Measurements from ENCODE around the gene NNT. TPM values are rescaled to one million over a fixed set of nuclear protein-coding genes. Genes with fewer than 3 reads are reported as not detected.

Gene NNT
- total and polyA plus RNA-seq, 4 donors, result 13.9 to 69.4 (median 37.0) TPM

- intact Hi-C loops (cut with DNase I), result loop anchor here (5.0 to 10.0 kb wide), 3 partner anchors 51 to 703 kb away; no protein-coding TSS in a partner anchor
- ATAC-seq (ENCODE audit: low FRiP score) (peak; percentile 86), DNase-seq (no peak)
- Histone ChIP-seq H3K27ac (ENCODE audit: low read depth in 1 of 2, low read length in 2 of 2) (no peak overlapping the region), H3K9me3 (ENCODE audit: control insufficient read depth, low read length) (no peaks in the 10 kb centered on the region), H3K36me3 (ENCODE audit: control insufficient read depth in 1 of 2, insufficient read depth in 2 of 2, low read length in 1 of 2) (no peaks in the 10 kb centered on the region), H3K27me3 (ENCODE audit: control insufficient read depth in 1 of 2, insufficient read depth in 2 of 2, low read length in 1 of 2) (no peaks in the 10 kb centered on the region), H3K4me1 (ENCODE audit: control insufficient read depth in 1 of 2, insufficient read depth in 2 of 2, low read length in 2 of 2) (peaks cover 4 to 6% of the 10 kb centered on the region in 2 donors), H3K4me3 (ENCODE audit: low read length in 2 of 2) (no peak overlapping the region)
- WGBS, 2 donors, result 41 to 42% methylated on average over 5 of the region's 5 CpGs
These were observed 28.4 kb downstream of the NNT start for GRCh38 chr5:43631182-43631910.

GRCh38 chr5:43634621-43635020, 31.6 kb downstream of the NNT start:
- Histone ChIP-seq H3K27ac (ENCODE audit: low read depth in 1 of 2, low read length in 2 of 2) (peak overlapping the region in 1 of 2 donors; percentile 76), H3K36me3 (ENCODE audit: control insufficient read depth in 1 of 2, insufficient read depth in 2 of 2, low read length in 1 of 2) (no peaks in the 10 kb centered on the region), H3K27me3 (ENCODE audit: control insufficient read depth in 1 of 2, insufficient read depth in 2 of 2, low read length in 1 of 2) (no peaks in the 10 kb centered on the region), H3K4me1 (ENCODE audit: control insufficient read depth in 1 of 2, insufficient read depth in 2 of 2, low read length in 2 of 2) (peaks cover 7 to 8% of the 10 kb centered on the region in 2 donors), H3K4me3 (ENCODE audit: low read length in 2 of 2) (no peak overlapping the region), H3K9me3 (ENCODE audit: control insufficient read depth, low read length) (no peaks in the 10 kb centered on the region)
- intact Hi-C loops (cut with DNase I), result loop anchor here (5.0 to 10.0 kb wide), 3 partner anchors 48 to 700 kb away; no protein-coding TSS in a partner anchor
- ATAC-seq (ENCODE audit: low FRiP score), result no peak
- no peak for DNase-seq
- 51 to 60% methylated on average over 2 of the region's 2 CpGs for WGBS, 2 donors

GRCh38 chr5:43635374-43635773, 32.4 kb downstream of the NNT start:
- intact Hi-C loops (cut with DNase I), result loop anchor here (10.0 kb wide), 2 partner anchors 49 to 699 kb away; no protein-coding TSS in a partner anchor
- peak overlapping the region; percentile 76 to 78 for H3K27ac ChIP-seq (ENCODE audit: low read depth in 1 of 2, low read length in 2 of 2)
- no peaks in the 10 kb centered on the region for H3K27me3 ChIP-seq (ENCODE audit: control insufficient read depth in 1 of 2, insufficient read depth in 2 of 2, low read length in 1 of 2)
- no peaks in the 10 kb centered on the region for H3K36me3 ChIP-seq (ENCODE audit: control insufficient read depth in 1 of 2, insufficient read depth in 2 of 2, low read length in 1 of 2)
- H3K4me3 ChIP-seq (ENCODE audit: low read length in 2 of 2), result no peak overlapping the region
- H3K4me1 ChIP-seq (ENCODE audit: control insufficient read depth in 1 of 2, insufficient read depth in 2 of 2, low read length in 2 of 2), result peaks cover 7 to 8% of the 10 kb centered on the region in 2 donors
- no peaks in the 10 kb centered on the region for H3K9me3 ChIP-seq (ENCODE audit: control insufficient read depth, low read length)
- ATAC-seq (ENCODE audit: low FRiP score), result no peak
- DNase-seq, result no peak

- intact Hi-C loops (cut with DNase I), result loop anchor here (10.0 kb wide), 2 partner anchors 49 to 699 kb away; no protein-coding TSS in a partner anchor
These were observed 33.1 kb downstream of the NNT start for GRCh38 chr5:43636076-43636475.

GRCh38 chr5:43637416-43637815, 34.4 kb downstream of the NNT start:
- no peak overlapping the region for H3K4me3 ChIP-seq (ENCODE audit: low read length in 2 of 2)
- no peaks in the 10 kb centered on the region for H3K9me3 ChIP-seq (ENCODE audit: control insufficient read depth, low read length)
- no peaks in the 10 kb centered on the region for H3K27me3 ChIP-seq (ENCODE audit: control insufficient read depth in 1 of 2, insufficient read depth in 2 of 2, low read length in 1 of 2)
- no peak for ATAC-seq (ENCODE audit: low FRiP score)
- intact Hi-C loops (cut with DNase I), result loop anchor here (10.0 kb wide), 2 partner anchors 47 to 697 kb away; no protein-coding TSS in a partner anchor
- H3K4me1 ChIP-seq (ENCODE audit: control insufficient read depth in 1 of 2, insufficient read depth in 2 of 2, low read length in 2 of 2), result peaks cover 7 to 11% of the 10 kb centered on the region in 2 donors
- no peaks in the 10 kb centered on the region for H3K36me3 ChIP-seq (ENCODE audit: control insufficient read depth in 1 of 2, insufficient read depth in 2 of 2, low read length in 1 of 2)
- 72 to 77% methylated on average over 1 of the region's 1 CpG for WGBS, 2 donors
- DNase-seq, result no peak
- peak overlapping the region; percentile 43 to 71 for H3K27ac ChIP-seq (ENCODE audit: low read depth in 1 of 2, low read length in 2 of 2)

More at GRCh38 chr5:43636076-43636475, 33.1 kb downstream of the NNT start:
- Histone ChIP-seq H3K27me3 (ENCODE audit: control insufficient read depth in 1 of 2, insufficient read depth in 2 of 2, low read length in 1 of 2) (no peaks in the 10 kb centered on the region), H3K36me3 (ENCODE audit: control insufficient read depth in 1 of 2, insufficient read depth in 2 of 2, low read length in 1 of 2) (no peaks in the 10 kb centered on the region), H3K27ac (ENCODE audit: low read depth in 1 of 2, low read length in 2 of 2) (peak overlapping the region in 1 of 2 donors; percentile 28), H3K9me3 (ENCODE audit: control insufficient read depth, low read length) (no peaks in the 10 kb centered on the region), H3K4me1 (ENCODE audit: control insufficient read depth in 1 of 2, insufficient read depth in 2 of 2, low read length in 2 of 2) (peaks cover 7 to 8% of the 10 kb centered on the region in 2 donors), H3K4me3 (ENCODE audit: low read length in 2 of 2) (no peak overlapping the region)
- ATAC-seq (ENCODE audit: low FRiP score) (no peak), DNase-seq (no peak)
- 7 to 9% methylated on average over 2 of the region's 2 CpGs for WGBS, 2 donors

GRCh38 chr5:43638107-43638506, 35.1 kb downstream of the NNT start:
- no peaks in the 10 kb centered on the region for H3K36me3 ChIP-seq (ENCODE audit: control insufficient read depth in 1 of 2, insufficient read depth in 2 of 2, low read length in 1 of 2)
- 42 to 64% methylated on average over 2 of the region's 2 CpGs for WGBS, 2 donors
- DNase-seq (no peak), ATAC-seq (ENCODE audit: low FRiP score) (no peak)
- H3K27me3 ChIP-seq (ENCODE audit: control insufficient read depth in 1 of 2, insufficient read depth in 2 of 2, low read length in 1 of 2), result no peaks in the 10 kb centered on the region
- H3K4me3 ChIP-seq (ENCODE audit: low read length in 2 of 2), result no peak overlapping the region
- no peak overlapping the region for H3K27ac ChIP-seq (ENCODE audit: low read depth in 1 of 2, low read length in 2 of 2)
- no peaks in the 10 kb centered on the region for H3K9me3 ChIP-seq (ENCODE audit: control insufficient read depth, low read length)
- H3K4me1 ChIP-seq (ENCODE audit: control insufficient read depth in 1 of 2, insufficient read depth in 2 of 2, low read length in 2 of 2), result peaks cover 7 to 11% of the 10 kb centered on the region in 2 donors
- intact Hi-C loops (cut with DNase I), result loop anchor here (10.0 kb wide), 2 partner anchors 47 to 697 kb away; no protein-coding TSS in a partner anchor

GRCh38 chr5:43638546-43638945, 35.6 kb downstream of the NNT start:
- no peaks in the 10 kb centered on the region for H3K27me3 ChIP-seq (ENCODE audit: control insufficient read depth in 1 of 2, insufficient read depth in 2 of 2, low read length in 1 of 2)
- intact Hi-C loops (cut with DNase I), result loop anchor here (10.0 kb wide), 2 partner anchors 46 to 696 kb away; no protein-coding TSS in a partner anchor
- no peak overlapping the region for H3K4me3 ChIP-seq (ENCODE audit: low read length in 2 of 2)
- H3K36me3 ChIP-seq (ENCODE audit: control insufficient read depth in 1 of 2, insufficient read depth in 2 of 2, low read length in 1 of 2), result no peaks in the 10 kb centered on the region
- no peak overlapping the region for H3K27ac ChIP-seq (ENCODE audit: low read depth in 1 of 2, low read length in 2 of 2)
- ATAC-seq (ENCODE audit: low FRiP score) (no peak), DNase-seq (no peak)
- no peaks in the 10 kb centered on the region for H3K9me3 ChIP-seq (ENCODE audit: control insufficient read depth, low read length)
- H3K4me1 ChIP-seq (ENCODE audit: control insufficient read depth in 1 of 2, insufficient read depth in 2 of 2, low read length in 2 of 2), result peaks cover 5 to 11% of the 10 kb centered on the region in 2 donors

- 76 to 83% methylated on average over 1 of the region's 1 CpG for WGBS, 2 donors
- ATAC-seq (ENCODE audit: low FRiP score) (no peak), DNase-seq (no peak)
- no peaks in the 10 kb centered on the region for H3K9me3 ChIP-seq (ENCODE audit: control insufficient read depth, low read length)
- no peaks in the 10 kb centered on the region for H3K27me3 ChIP-seq (ENCODE audit: control insufficient read depth in 1 of 2, insufficient read depth in 2 of 2, low read length in 1 of 2)
- peaks cover 5 to 8% of the 10 kb centered on the region in 2 donors for H3K4me1 ChIP-seq (ENCODE audit: control insufficient read depth in 1 of 2, insufficient read depth in 2 of 2, low read length in 2 of 2)
- H3K36me3 ChIP-seq (ENCODE audit: control insufficient read depth in 1 of 2, insufficient read depth in 2 of 2, low read length in 1 of 2), result no peaks in the 10 kb centered on the region
- no peak overlapping the region for H3K4me3 ChIP-seq (ENCODE audit: low read length in 2 of 2)
- intact Hi-C loops (cut with DNase I), result loop anchor here (10.0 kb wide), 2 partner anchors 45 to 695 kb away; no protein-coding TSS in a partner anchor
- H3K27ac ChIP-seq (ENCODE audit: low read depth in 1 of 2, low read length in 2 of 2), result no peak overlapping the region
These were observed 36.6 kb downstream of the NNT start for GRCh38 chr5:43639566-43639965.

GRCh38 chr5:43642428-43642827, 39.4 kb downstream of the NNT start:
- DNase-seq, result no peak
- WGBS, 2 donors, result 40 to 58% methylated on average over 2 of the region's 2 CpGs
- Histone ChIP-seq H3K27ac (ENCODE audit: low read depth in 1 of 2, low read length in 2 of 2) (no peak overlapping the region), H3K4me1 (ENCODE audit: control insufficient read depth in 1 of 2, insufficient read depth in 2 of 2, low read length in 2 of 2) (peaks cover under 1 to 3% of the 10 kb centered on the region in 2 donors), H3K36me3 (ENCODE audit: control insufficient read depth in 1 of 2, insufficient read depth in 2 of 2, low read length in 1 of 2) (no peaks in the 10 kb centered on the region), H3K27me3 (ENCODE audit: control insufficient read depth in 1 of 2, insufficient read depth in 2 of 2, low read length in 1 of 2) (no peaks in the 10 kb centered on the region), H3K4me3 (ENCODE audit: low read length in 2 of 2) (no peak overlapping the region), H3K9me3 (ENCODE audit: control insufficient read depth, low read length) (no peaks in the 10 kb centered on the region)
- intact Hi-C loops (cut with DNase I), result no loop called here
- ATAC-seq (ENCODE audit: low FRiP score), result no peak

All from aorta (tissue), 5 donors.